Stimulated activated CD8-positive, alpha-beta memory T cell treated with anti-CD3 and anti-CD28 coated beads, Interleukin-12 subunit alpha, Interleukin-12 subunit beta, amount 100 ng/mL, for 4 hours (primary cell): Measurements from ENCODE around the gene POLR3GL.
A peak's percentile ranks its signal among the peaks of the same experiment; 100 is the strongest.

Source experiments
- DNase-seq: peaks from one replicate; pipeline ENCODE4 v3.0.0-alpha.2; 2020; ENCODE audit warnings: low read depth

POLR3GL gene

GRCh38 chr1:145975216-145975615 lies 10.7 kb downstream of the POLR3GL start:
- DNase-seq: no peak

GRCh38 chr1:145977016-145977415 lies 12.5 kb downstream of the POLR3GL start:
- no peak for DNase-seq

GRCh38 chr1:145977486-145978470 lies 13.3 kb downstream of the POLR3GL start:
- no peak for DNase-seq

- DNase-seq: no peak
Measured at GRCh38 chr1:145978471-145978853, 14.0 kb downstream of the POLR3GL start.

GRCh38 chr1:145978854-145979745 lies 14.6 kb downstream of the POLR3GL start:
- DNase-seq: peak; percentile 55

GRCh38 chr1:145979746-145980456 lies 15.4 kb downstream of the POLR3GL start:
- no peak for DNase-seq

GRCh38 chr1:145980457-145980994 lies 16.0 kb downstream of the POLR3GL start:
- no peak for DNase-seq

GRCh38 chr1:145982010-145982723 lies 17.7 kb downstream of the POLR3GL start:
- DNase-seq: no peak

- DNase-seq: no peak
Measured at GRCh38 chr1:145983206-145983675, 18.8 kb downstream of the POLR3GL start.

- DNase-seq: no peak
Measured at GRCh38 chr1:145983960-145984830, 19.7 kb downstream of the POLR3GL start.

- no peak for DNase-seq
Measured at GRCh38 chr1:145985129-145985501, 20.6 kb downstream of the POLR3GL start.

GRCh38 chr1:145985502-145986439 lies 21.3 kb downstream of the POLR3GL start:
- no peak for DNase-seq

GRCh38 chr1:145986551-145986950 lies 22.1 kb downstream of the POLR3GL start:
- no peak for DNase-seq

GRCh38 chr1:145987926-145988325 lies 23.4 kb downstream of the POLR3GL start:
- DNase-seq: no peak

- no peak for DNase-seq
Measured at GRCh38 chr1:145988773-145989172, 24.3 kb downstream of the POLR3GL start.

- DNase-seq: no peak
Measured at GRCh38 chr1:145990249-145990855, 25.9 kb downstream of the POLR3GL start.

GRCh38 chr1:145991735-145992412 lies 27.4 kb downstream of the POLR3GL start:
- DNase-seq: no peak

GRCh38 chr1:145992502-145992936 lies 28.0 kb downstream of the POLR3GL start:
- no peak for DNase-seq
